OCI-LY1 (cell line): ENCODE measurements around the gene ADAD2.
"Not testable (repeated sequence)": the region's sequence is repeated elsewhere in the genome, so short reads cannot be mapped to it uniquely, and the experiment has no call there.

ENCODE experiments used
- CTCF ChIP-seq: fragments of 200-600 bp; sonication (generic), shearing (Covaris generic); IDR thresholded peaks from 2 replicates; pipeline ENCODE4 v1.5.1; 2017; ENCODE audit warnings: mild to moderate bottlenecking, antibody characterized with exemption, low read length, moderate library complexity, mixed read lengths
- EZH2 ChIP-seq: fragments of 200-600 bp; sonication (generic), shearing (Covaris generic); IDR thresholded peaks from 2 replicates; pipeline ENCODE4 v1.8.0; 2017; ENCODE audit warnings: borderline replicate concordance, mixed run types, mild to moderate bottlenecking, antibody characterized with exemption, low read length, moderate library complexity, mixed read lengths

DNA sequence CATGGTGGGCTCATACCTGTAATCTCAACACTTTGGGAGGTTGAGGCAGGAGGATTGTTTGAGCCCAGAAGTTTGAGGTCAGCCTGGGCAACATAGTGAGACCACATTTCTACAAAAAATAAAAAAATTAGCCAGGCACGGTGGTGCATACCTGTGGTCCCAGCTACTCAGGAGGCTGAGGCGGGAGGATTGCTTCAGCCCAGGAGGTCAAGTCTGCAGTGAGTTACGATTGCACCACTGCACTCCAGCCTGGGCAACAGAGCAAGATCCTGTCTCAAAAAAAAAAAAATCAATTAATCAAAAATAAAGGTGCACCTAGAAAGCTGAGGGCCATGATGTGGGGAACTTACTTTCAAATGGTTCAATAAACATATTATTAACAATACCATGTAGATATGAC lies 25.2 kb downstream of the ADAD2 start:
- TF ChIP-seq EZH2, CTCF: not testable (repeated sequence)
